Measurements from ENCODE around the gene OR5H1. TPM values are rescaled to one million over a fixed set of nuclear protein-coding genes. Genes with fewer than 3 reads are reported as not detected.

The OR5H1 gene
- total RNA-seq, result not detected
- polyA plus RNA-seq, result not detected

DNA sequence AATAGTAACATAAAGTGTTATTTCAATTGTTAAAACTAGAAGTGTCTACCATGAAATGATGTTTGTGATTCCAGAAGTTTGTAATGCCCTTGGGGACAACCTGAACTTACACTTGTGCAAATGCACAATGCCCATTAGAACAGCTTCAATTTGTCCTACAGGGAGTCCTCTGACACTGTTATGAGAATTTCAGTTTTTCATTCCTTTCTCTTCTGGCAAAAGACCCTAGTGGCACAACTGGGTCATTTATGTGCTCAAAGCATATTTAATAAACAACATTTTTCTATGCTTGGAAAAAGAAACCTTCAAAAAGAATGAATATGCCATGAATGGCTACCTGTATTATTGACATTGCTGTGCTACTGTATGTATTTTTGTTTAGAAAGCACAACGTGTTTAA is at the start of gene OR5H1:
Gene OR5H1 (plus strand): TSS at position 301 of the 400 bp plus-strand sequence. CDS start 1,977 bp downstream, outside the sequence.
- H3K27ac ChIP-seq, result no peak within 1 kb of the TSS
- intact Hi-C loops (cut with DNase I), result no loop called here
- no peaks in the 10 kb centered on the region for H3K36me3 ChIP-seq
- TF ChIP-seq CTCF (IDR thresholded peaks at IDR 0.05), result no peak
- H3K4me1 ChIP-seq, result no peaks in the 10 kb centered on the region
- WGBS, 2 donors, result 40% methylated on average over 1 of the region's 1 CpG
- H3K27me3 ChIP-seq, result no peaks in the 10 kb centered on the region
- no peak within 1 kb of the TSS for H3K4me3 ChIP-seq
- ATAC-seq (no peak), FAIRE-seq (no peak), DNase-seq (no peak)
- H3K9me3 ChIP-seq, result no peaks in the 10 kb centered on the region

DNA sequence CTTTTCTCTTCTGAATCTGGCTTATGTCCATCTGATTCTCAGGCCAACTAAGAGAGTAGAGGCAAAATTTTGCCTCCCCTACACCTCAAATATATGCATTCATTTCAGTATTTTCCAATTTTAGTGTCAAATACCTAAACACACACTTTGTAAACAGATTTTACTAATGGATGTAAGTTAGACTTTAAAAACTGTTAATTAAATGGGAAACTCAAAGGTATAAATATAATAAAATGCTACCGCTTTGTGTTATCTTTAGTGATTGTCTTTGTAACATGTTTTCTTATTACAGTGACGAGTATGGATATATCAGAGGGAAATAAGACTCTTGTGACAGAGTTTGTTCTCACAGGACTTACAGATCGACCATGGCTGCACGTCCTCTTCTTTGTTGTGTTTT is 43.6 kb upstream of the OR5H1 start, which contains the start of gene OR5AC2:
Gene OR5AC2 (plus strand): TSS at position 301 of the 400 bp plus-strand sequence. CDS start 0 bp downstream, at position 301.
- no peak for FAIRE-seq
- no peak for TF ChIP-seq CTCF (IDR thresholded peaks at IDR 0.05)
- WGBS, 2 donors, result 43 to 64% methylated on average over 4 of the region's 4 CpGs
- H3K4me3 ChIP-seq, result no peak within 1 kb of the TSS
- no peaks in the 10 kb centered on the region for H3K36me3 ChIP-seq
- intact Hi-C loops (cut with DNase I), result no loop called here
- no peaks in the 10 kb centered on the region for H3K4me1 ChIP-seq
- H3K27me3 ChIP-seq, result no peaks in the 10 kb centered on the region
- no peak for DNase-seq
- ATAC-seq, result no peak
- H3K27ac ChIP-seq, result no peak within 1 kb of the TSS
- no peaks in the 10 kb centered on the region for H3K9me3 ChIP-seq

GRCh38 chr3:98095882-98096281 is 34.6 kb upstream of the OR5H1 start:
- Histone ChIP-seq H3K27ac (no peak overlapping the region), H3K9me3 (no peaks in the 10 kb centered on the region), H3K36me3 (no peaks in the 10 kb centered on the region), H3K27me3 (no peaks in the 10 kb centered on the region), H3K4me1 (no peaks in the 10 kb centered on the region), H3K4me3 (no peak overlapping the region)
- no peak for TF ChIP-seq CTCF (IDR thresholded peaks at IDR 0.05)
- FAIRE-seq, result no peak
- intact Hi-C loops (cut with DNase I), result no loop called here
- ATAC-seq, result no peak
- WGBS, 2 donors, result 45 to 57% methylated on average over 5 of the region's 5 CpGs
- DNase-seq, result no peak

DNA sequence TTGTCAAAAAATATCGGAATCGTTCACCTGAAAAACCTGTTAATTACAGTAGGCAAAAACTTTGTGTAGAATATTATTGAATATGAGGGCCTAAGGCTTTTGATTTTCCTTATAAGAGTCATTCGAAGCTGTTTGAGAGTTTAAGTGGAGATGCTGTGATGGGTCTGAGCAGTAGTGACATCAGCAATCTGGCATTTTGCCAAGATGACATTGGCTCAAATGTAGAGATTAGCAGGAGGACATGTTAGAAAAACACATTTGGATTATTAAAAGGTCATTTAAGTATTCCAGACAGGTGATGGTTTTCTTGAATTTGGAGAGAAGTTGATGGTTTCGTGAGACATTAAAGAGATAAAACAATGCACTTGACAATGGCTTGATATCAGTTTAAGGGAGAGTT is 30.7 kb upstream of the OR5H1 start:
- 55 to 71% methylated on average over 4 of the region's 4 CpGs for whole genome bisulfite sequencing, 2 donors

More for the DNA sequence above, 30.7 kb upstream of the OR5H1 start:
- ATAC-seq (no peak), DNase-seq (no peak), FAIRE-seq (no peak)
- no peak for TF ChIP-seq CTCF (IDR thresholded peaks at IDR 0.05)
- H3K27me3 ChIP-seq, result no peaks in the 10 kb centered on the region
- no peaks in the 10 kb centered on the region for H3K9me3 ChIP-seq
- no peaks in the 10 kb centered on the region for H3K4me1 ChIP-seq
- intact Hi-C loops (cut with DNase I), result no loop called here
- no peak overlapping the region for H3K4me3 ChIP-seq
- no peaks in the 10 kb centered on the region for H3K36me3 ChIP-seq
- no peak overlapping the region for H3K27ac ChIP-seq
